ENCODE results near the gene DYSF.
A peak's percentile ranks its signal among the peaks of the same experiment; 100 is the strongest.

The DYSF gene

DNA sequence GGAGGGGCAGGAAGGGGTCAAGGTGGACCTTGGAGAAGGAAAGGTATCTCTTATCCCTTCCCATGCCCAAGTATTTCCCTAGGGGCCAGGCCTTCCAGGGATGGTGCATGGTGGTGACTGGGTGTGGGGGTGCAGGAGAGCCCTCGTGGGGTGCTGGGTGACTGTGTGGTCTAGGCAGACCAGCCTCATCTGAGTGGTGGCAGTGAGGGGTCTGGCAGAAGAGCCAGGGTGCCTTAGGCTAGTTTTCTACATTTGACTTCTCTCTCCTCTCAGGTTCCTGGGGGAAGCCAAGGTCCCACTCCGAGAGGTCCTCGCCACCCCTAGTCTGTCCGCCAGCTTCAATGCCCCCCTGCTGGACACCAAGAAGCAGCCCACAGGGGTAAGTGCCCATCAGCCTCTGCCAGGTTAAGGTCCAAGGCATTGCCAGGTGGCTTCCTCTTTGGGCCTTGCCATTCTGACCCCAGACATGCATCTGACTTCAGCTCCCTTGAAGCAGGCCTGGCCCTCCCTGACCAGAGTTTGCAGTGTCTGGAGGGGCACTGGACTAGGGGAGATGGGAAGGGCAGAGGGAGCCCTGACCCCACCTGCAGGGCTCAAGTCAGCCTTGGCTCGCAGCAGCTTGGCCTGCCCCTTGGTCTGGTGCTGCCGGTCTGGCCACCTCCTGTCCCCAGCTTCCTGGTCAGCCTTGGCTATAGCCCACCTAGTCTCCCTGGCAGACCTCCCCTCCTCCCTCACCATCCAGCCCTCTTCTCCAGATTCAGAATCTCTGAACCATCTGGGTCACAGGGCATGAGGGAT, 49.8 kb downstream of the DYSF start:
- DNase-seq (ENCODE audit: low spot score), result no peak

- no peak for DNase-seq (ENCODE audit: low spot score)
Measured at GRCh38 chr2:71503837-71504236, 50.5 kb downstream of the DYSF start.

DNA sequence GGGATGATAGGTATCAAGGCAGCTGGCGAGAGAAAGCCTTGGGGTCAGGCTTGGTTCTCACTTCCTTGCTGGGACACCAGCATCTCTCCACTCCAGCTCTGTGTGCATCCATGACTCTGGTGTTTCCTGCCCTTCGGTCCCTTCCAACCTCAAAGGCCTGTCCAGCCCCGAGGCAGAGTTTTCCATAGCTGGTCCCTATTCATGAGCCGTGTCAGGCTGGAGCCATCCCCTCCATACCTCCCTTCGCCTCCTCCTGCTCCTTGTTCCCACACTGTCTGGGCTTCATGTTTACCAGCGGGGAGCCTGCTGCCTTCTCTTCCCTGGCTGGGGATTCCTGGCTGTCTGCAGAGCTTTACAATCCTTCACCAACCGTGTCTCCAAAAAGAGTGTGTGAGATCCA, 51.2 kb downstream of the DYSF start:
- no peak for DNase-seq (ENCODE audit: low spot score)

- no peak for DNase-seq (ENCODE audit: low spot score)
Measured at GRCh38 chr2:71505086-71505769, 51.9 kb downstream of the DYSF start.

GRCh38 chr2:71505770-71506140, 52.4 kb downstream of the DYSF start:
- DNase-seq (ENCODE audit: low spot score), result no peak

- DNase-seq (ENCODE audit: low spot score), result no peak
Measured at GRCh38 chr2:71506222-71507153, 53.1 kb downstream of the DYSF start.

DNA sequence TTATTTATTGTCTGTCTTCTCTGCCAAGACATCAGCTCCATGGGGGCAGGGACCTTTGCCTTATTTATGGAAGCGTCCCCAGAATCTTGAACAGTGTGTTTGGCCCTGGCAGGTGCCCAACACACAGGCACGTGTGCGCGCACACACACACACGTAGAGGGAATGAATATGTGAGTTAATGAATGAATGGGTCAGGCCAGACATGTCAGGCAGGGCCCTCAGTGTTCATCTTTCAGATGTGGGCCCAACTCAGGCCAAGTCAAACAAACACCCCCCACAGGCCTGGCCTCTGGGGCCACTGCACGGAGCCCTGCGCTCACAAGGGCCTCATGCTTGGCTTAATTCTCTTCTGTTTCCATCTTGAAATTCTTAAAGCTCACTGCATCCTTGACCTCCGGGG, 54.1 kb downstream of the DYSF start:
- no peak for DNase-seq (ENCODE audit: low spot score)

GRCh38 chr2:71510196-71510807, 56.9 kb downstream of the DYSF start:
- DNase-seq (ENCODE audit: low spot score), result peak; percentile 90

DNA sequence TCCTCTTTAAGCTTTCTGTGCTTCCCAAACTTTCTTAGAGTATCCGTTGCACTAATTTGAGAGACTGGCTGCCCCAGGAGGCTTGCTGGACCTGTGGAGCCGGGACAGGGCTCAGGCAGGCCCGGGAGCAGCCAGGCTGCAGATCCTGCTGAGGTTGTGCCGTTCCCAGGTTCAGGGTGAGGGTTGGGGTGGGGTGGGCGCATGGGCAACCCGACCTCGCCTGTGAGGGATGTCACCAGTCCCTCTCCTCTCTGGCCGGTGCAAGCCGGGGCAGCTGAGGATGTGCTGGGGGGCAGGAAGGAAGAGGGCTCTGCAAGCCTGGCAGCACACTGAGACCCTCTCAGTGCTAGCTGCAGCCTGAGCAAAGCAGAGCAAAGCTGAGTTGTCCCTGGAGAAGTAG, 57.6 kb downstream of the DYSF start:
- no peak for DNase-seq (ENCODE audit: low spot score)

GRCh38 chr2:71511776-71512175, 58.4 kb downstream of the DYSF start:
- DNase-seq (ENCODE audit: low spot score), result no peak

DNA sequence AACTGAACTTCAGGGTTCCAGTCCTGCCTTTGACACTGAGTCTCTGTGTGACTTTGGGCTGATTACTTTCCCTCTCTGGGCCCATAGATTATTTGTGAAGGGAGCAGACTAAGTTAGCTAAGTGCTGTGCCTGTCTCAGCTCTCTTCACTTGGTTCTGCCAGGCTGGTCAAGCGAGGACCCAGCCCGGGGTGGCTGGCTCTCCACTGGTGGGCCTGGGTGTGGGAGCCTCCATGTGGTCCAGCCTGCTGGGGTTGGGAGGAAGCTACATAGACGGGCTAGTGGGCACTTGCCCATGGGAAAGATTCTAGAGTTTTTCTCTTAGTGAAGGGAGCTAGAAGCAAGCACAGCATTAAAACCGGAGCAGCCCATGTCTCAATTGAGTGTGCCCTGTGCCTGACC, 59.0 kb downstream of the DYSF start:
- no peak for DNase-seq (ENCODE audit: low spot score)

- DNase-seq (ENCODE audit: low spot score), result no peak
Measured at GRCh38 chr2:71513096-71513495, 59.7 kb downstream of the DYSF start.

DNA sequence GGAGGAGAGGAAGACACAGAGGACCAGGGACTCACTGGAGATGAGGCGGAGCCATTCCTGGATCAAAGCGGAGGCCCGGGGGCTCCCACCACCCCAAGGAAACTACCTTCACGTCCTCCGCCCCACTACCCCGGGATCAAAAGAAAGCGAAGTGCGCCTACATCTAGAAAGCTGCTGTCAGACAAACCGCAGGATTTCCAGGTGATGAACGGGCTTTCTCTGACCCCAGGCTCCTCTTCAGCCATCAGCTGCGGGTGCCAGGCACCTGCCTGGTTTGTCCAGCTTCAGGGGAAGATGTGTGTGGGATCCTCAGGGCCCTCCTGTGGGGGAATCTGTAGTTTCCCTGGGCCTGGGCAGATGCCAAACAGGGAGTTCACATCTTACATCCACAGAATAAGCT, 60.4 kb downstream of the DYSF start:
- no peak for DNase-seq (ENCODE audit: low spot score)

DNA sequence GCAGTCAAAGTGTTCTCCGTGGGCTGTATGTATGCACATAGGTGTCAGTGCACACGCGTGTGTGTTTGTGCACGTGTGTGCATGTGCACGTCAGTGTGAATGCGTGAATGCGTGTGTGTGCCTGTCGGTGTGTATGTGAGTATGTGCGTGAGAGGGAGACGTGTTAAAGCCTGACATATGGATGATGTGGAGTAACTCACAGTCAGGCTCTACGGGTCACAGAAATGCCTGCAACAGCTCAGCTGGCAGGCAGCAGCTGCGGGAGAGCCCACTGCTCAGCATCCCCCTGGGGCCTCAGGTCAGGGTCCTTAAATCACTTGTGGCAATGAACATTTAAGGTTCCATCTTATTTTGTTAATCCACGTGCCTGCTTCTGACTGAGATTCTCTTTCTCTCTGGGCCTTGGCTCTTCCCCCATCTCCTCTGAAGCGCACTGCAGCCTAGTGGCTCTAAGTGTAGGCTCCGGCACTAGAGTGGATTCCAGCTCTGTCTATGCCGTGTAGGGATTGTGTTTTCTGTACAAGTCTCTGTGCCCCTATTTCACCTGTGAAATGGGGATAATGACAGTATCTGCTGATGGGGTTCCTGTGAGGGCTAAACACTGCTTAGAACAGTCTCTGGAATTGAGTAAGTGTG, 63.0 kb downstream of the DYSF start:
- no peak for DNase-seq (ENCODE audit: low spot score)

- no peak for DNase-seq (ENCODE audit: low spot score)
Measured at GRCh38 chr2:71517851-71518250, 64.5 kb downstream of the DYSF start.

GRCh38 chr2:71521436-71521950, 68.1 kb downstream of the DYSF start:
- DNase-seq (ENCODE audit: low spot score), result no peak

DNA sequence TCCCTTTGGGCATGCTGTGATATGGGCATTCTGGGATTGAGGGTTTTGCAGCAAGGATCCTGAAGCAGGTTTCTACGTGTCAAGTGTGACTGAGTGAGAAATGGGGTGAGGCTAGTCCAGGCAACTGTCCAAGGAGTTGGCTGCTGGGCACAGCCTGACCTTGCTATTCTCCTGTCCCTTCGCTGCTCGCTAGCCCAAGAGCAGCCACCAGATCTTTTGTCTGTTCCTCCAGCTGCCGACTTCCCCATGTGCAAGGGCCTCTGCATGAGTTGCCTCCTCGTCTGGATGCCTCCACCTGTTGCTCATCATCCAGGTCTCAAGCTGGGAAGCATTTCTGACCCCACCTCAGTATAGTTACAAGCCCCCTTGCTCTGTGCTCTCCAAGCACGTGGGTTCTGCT, 71.1 kb downstream of the DYSF start:
- no peak for DNase-seq (ENCODE audit: low spot score)

DNA sequence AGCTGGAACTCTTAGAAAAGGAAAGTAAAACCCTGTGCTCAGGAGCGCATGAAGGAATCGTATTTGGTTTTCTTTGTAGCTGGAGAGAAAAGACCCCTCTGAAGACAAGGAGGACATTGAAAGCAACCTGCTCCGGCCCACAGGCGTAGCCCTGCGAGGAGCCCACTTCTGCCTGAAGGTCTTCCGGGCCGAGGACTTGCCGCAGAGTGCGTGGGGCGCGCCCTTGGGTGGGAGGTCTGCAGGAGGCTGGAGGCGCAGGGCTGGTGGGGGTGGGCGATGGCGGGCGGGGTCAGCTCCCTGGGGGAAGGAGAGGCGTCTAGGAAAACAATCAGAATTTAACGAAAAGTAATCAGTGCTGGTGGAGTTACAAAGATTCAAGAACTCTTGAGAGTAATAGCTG, 72.8 kb downstream of the DYSF start:
- DNase-seq (ENCODE audit: low spot score), result no peak

DNA sequence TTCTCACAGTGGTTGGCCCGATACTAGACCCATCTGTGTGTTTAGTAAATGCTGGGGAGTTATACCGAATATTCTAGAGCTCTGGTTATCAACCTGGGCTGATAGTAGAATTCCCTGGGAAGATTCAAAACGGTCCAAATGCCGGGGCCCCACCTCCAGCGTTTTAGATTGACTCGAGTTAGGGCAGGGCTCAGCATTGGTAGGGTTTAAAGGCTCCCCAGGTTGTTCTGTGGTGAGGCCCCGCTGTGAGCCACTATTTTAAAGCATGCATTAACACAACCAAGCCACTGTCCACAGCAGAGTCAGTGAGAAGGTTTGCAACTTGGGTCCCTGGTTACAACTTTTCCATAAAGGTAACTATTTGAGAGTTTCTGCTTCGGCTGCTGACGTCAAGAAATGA, 73.6 kb downstream of the DYSF start:
- DNase-seq (ENCODE audit: low spot score), result no peak

GRCh38 chr2:71528131-71528591, 74.8 kb downstream of the DYSF start:
- no peak for DNase-seq (ENCODE audit: low spot score)

DNA sequence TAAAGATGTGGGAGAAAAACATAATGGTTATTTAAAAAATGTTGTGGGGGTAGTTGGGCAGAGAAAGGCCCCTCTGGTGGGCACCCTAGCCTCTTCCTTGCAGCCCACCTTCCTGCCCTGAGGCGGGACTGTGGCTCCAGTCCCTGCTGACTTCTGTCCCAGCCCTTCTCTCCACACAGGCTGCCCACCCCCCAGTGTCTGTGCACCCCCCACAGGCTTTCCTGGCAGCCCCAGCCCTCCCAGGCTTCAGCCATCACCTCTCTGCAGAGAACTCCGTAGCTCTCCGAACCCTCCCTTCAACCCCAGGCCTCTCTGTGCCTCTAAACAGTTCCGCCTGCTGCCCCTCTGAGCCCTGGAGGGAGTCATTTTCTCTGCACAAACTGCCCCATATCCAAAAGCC, 75.4 kb downstream of the DYSF start:
- DNase-seq (ENCODE audit: low spot score), result no peak
